Pancreas (tissue), 10 donors: ENCODE results near the gene CEND1. TPM values are rescaled to one million over a fixed set of nuclear protein-coding genes. Genes with fewer than 3 reads are reported as not detected.

Experiments
- ATAC-seq, 4 donors: fragments of 200-7000 bp; cut with Tn5 transposase; one replicate each; pipeline versions ENCODE4 v1.8.0 to v1.9.1; 2020; ENCODE audit warnings: mild to moderate bottlenecking in 4 of 4, moderate library complexity in 4 of 4
- DNase-seq, 6 donors: peaks; one replicate each; pipeline ENCODE4 v3.0.0-alpha.2; 2020
- FAIRE-seq: peaks from 2 replicates; lab custom pipeline; 2012; peaks lifted over from hg19 to GRCh38; lab: Jason Lieb, UNC
- H3K27ac ChIP-seq, 4 donors: fragments of 200-600 bp; sonication (generic); 1 replicate in 3 of 4; 2 replicates in 1 of 4; pipeline versions ENCODE4 v1.5.0 to v1.8.0; 2020
- H3K27me3 ChIP-seq, 4 donors: fragments of 200-600 bp; one replicate each; pipeline ENCODE4 v1.8.0; 2021
- H3K36me3 ChIP-seq, 3 donors: fragments of 200-600 bp; sonication (generic) in 1 of 3; one replicate each; pipeline versions ENCODE4 v1.5.0 to v1.8.0; 2020 to 2021
- H3K4me1 ChIP-seq, 3 donors: fragments of 200-600 bp; one replicate each; pipeline ENCODE4 v1.8.0; 2021
- H3K4me3 ChIP-seq, 4 donors: fragments of 200-600 bp; sonication (generic) in 2 of 4; one replicate each; pipeline versions ENCODE4 v1.5.0 to v1.8.0; 2020 to 2021
- H3K9me3 ChIP-seq, 4 donors: fragments of 200-600 bp; one replicate each; pipeline ENCODE4 v1.8.0; 2021
- CTCF ChIP-seq, 4 donors: fragments of 200-600 bp; sonication (generic) in 3 of 4; IDR thresholded peaks; one replicate each; pipeline versions ENCODE4 v1.5.0 to v1.8.0; 2021; ENCODE audit warnings: antibody characterized with exemption in 4 of 4
- WGBS, 2 donors: extraction: QIAGEN DNeasy Blood & Tissue Kit; methylation state at CpG; one replicate each; pipeline ENCODE4 v1.1.7; 2013; 5-methylcytosine and 5-hydroxymethylcytosine counted together
- intact Hi-C, 3 donors: fragments of 100-400 bp; cut with DNase I; formaldehyde crosslinking; loops; one replicate each; pipeline versions ENCODE4 v1.11.1 to v1.14.2; 2022
- polyA plus RNA-seq, 2 donors: library from polyadenylated mRNA; stranded (reverse); fragments of 200-250 nt; gene quantifications; one replicate each; pipeline ENCODE4 v1.2.3, GENCODE V29; 2013
- total RNA-seq, 6 donors: library from RNA; stranded (reverse); fragmentation: NEBNext Ultra II Directional in 4 of 6; extraction: Animal tissue kit (Norgen Biotek cat#: 25700) in 4 of 6; gene quantifications; one replicate each; pipeline versions ENCODE4 v1.2.1 to v1.2.4, GENCODE V29; 2021 to 2023
- donor health status: healthy with polysubstance abuse.
- donor health status: DM: no; HTN: no; CAD: no; lungs with moderate emphysema.
- donor health status: DM: no; HTN: no; CAD: no.
- donor health status: control.
- donor health status: control.
- donor health status: Bipolar disorder and iron deficiency.
- donor health status: DM: yes; HTN: yes; CAD: no.
- donor health status: DM: no; HTN: no; CAD: no.
- donor health status: DM: no; HTN: no; CAD: no.
- donor health status: DM: yes; HTN: yes; CAD: no.

Gene CEND1
- total and polyA plus RNA-seq, 8 donors, result 0.12 to 0.42 (median 0.27) TPM; not detected in 5

- peak in 2 of 6 donors; percentile 2 to 70 for DNase-seq
- Histone ChIP-seq H3K9me3 (no peaks in the 10 kb centered on the region), H3K36me3 (no peaks in the 10 kb centered on the region), H3K27me3 (no peaks in the 10 kb centered on the region), H3K27ac (no peak overlapping the region), H3K4me1 (peaks cover 0 to 14% (median 6%) of the 10 kb centered on the region in 3 donors), H3K4me3 (no peak overlapping the region)
- no peak for ATAC-seq
- WGBS, 2 donors, result 96 to 97% methylated on average over 16 of the region's 16 CpGs
- TF ChIP-seq CTCF (IDR thresholded peaks at IDR 0.05), result no peak
- no peak for FAIRE-seq
- intact Hi-C loops, result no loop called here
Observed at GRCh38 chr11:779955-780532, 9.8 kb downstream of the CEND1 start.

GRCh38 chr11:778976-779954 lies 10.6 kb downstream of the CEND1 start:
- ATAC-seq (no peak), DNase-seq (peak in 4 of 6 donors; percentile 10 to 72 (median 28)), FAIRE-seq (no peak)
- Histone ChIP-seq H3K27me3 (no peaks in the 10 kb centered on the region), H3K27ac (no peak overlapping the region), H3K9me3 (no peaks in the 10 kb centered on the region), H3K4me1 (peaks cover 0 to 14% (median 6%) of the 10 kb centered on the region in 3 donors), H3K36me3 (no peaks in the 10 kb centered on the region), H3K4me3 (no peak overlapping the region)
- intact Hi-C loops, result no loop called here
- 92 to 93% methylated on average over 23 of the region's 23 CpGs for WGBS, 2 donors
- no peak for TF ChIP-seq CTCF (IDR thresholded peaks at IDR 0.05)

GRCh38 chr11:777288-778255 lies 12.3 kb downstream of the CEND1 start, which contains the start of gene GATD1:
Gene GATD1 (minus strand): TSS chr11:777487. CDS start chr11:777462, 25 bp downstream.
- H3K36me3 ChIP-seq, result peaks cover 0 to 4% (median 0%) of the 10 kb centered on the region in 3 donors
- ATAC-seq, result peak; percentile 91 to 96 (median 94)
- 1 to 2% methylated on average over 65 to 110 of the region's 110 CpGs for WGBS, 2 donors

More at GRCh38 chr11:777288-778255, 12.3 kb downstream of the CEND1 start, which contains the start of gene GATD1:
- TF ChIP-seq CTCF (IDR thresholded peaks at IDR 0.05), result no peak
- intact Hi-C loops, result no loop called here
- no peak for FAIRE-seq
- no peaks in the 10 kb centered on the region for H3K9me3 ChIP-seq
- H3K4me1 ChIP-seq, result peaks cover 0 to 14% (median 6%) of the 10 kb centered on the region in 3 donors
- H3K27ac ChIP-seq, result peak within 1 kb of the TSS in 3 of 4 donors; percentile 41 to 55 (median 52)
- peak within 1 kb of the TSS; percentile 77 to 90 (median 81) for H3K4me3 ChIP-seq
- DNase-seq, result peak; percentile 89 to 99 (median 95)
- no peaks in the 10 kb centered on the region for H3K27me3 ChIP-seq
